KBM-7 (cell line): ENCODE results near the gene CCR5.
"Not testable (repeated sequence)": the region's sequence is repeated elsewhere in the genome, so short reads cannot be mapped to it uniquely, and the experiment has no call there.

Source experiments
- DNase-seq: peaks from one replicate; pipeline ENCODE4 v3.0.0-alpha.2; 2015
- in situ Hi-C: fragments of 300-500 bp; cut with MboI; formaldehyde crosslinking; loops from 2 replicates; pipeline ENCODE4 v1.14.3; 2020; ENCODE audit warnings: low sequenced_read_pairs, low pct_unique_long_range_greater_than_20kb, mixed read lengths

CCR5 gene

DNA sequence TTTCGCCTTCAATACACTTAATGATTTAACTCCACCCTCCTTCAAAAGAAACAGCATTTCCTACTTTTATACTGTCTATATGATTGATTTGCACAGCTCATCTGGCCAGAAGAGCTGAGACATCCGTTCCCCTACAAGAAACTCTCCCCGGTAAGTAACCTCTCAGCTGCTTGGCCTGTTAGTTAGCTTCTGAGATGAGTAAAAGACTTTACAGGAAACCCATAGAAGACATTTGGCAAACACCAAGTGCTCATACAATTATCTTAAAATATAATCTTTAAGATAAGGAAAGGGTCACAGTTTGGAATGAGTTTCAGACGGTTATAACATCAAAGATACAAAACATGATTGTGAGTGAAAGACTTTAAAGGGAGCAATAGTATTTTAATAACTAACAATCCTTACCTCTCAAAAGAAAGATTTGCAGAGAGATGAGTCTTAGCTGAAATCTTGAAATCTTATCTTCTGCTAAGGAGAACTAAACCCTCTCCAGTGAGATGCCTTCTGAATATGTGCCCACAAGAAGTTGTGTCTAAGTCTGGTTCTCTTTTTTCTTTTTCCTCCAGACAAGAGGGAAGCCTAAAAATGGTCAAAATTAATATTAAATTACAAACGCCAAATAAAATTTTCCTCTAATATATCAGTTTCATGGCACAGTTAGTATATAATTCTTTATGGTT is at the start of gene CCR5:
Gene CCR5 (plus strand): TSS at position 108 of the 680 bp plus-strand sequence. CDS start 1,957 bp downstream, outside the sequence.
- in situ Hi-C loops = loop anchor here (10.0 kb wide), 2 partner anchors 156 to 286 kb away; no protein-coding TSS in a partner anchor
- DNase-seq = no peak

DNA sequence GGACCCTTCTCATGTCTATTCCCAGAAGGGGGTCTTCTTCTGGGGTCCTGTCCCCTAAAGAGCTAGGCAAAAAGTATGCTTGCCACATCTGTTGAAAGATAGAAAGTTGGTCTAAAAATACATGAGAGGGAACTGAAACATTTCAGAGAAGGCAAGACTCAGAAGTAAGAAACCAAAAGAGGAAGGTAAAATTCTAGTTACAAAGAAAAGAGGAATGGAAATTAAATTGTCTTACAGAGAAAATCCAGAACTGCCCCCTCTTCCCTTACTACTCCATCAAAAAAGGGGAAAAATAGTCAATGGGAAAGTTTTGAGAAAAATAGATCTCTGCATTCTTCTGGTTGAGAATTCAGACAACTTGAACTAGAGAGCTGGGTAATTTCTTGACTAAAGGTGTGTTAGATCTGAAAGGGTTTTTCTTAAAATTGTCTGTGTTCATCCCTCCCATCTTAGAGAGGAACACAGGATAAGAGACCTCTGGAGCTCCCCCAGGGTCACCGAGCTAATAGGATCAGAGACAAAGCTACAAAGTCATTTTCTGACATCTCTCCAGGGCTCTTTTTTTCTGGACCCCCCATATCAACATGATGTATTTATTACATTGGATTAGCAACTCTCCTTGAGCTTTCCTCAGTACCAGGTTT is 49.2 kb upstream of the CCR5 start:
- peak; percentile 29 for DNase-seq
- in situ Hi-C loops = no loop called here

DNA sequence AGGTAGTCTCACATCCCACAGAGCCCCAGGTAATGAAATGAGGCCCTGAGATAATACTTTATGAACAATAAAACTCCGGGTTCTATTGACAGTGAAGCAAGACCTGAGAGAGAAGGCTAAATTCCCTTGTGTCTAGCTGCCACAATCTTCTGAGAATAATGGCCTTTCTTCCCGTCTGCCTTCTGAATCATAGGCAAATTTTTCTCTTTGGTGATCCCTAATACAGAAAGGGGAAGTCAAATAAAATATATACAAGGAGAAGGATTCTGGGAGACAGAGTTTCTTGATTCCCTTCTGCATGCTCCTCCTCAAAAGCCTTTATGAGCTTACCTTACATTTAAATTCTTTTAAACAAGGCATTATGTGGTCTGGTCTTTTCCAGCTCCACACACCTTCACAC is 46.7 kb upstream of the CCR5 start:
- DNase-seq = no peak
- in situ Hi-C loops = no loop called here

DNA sequence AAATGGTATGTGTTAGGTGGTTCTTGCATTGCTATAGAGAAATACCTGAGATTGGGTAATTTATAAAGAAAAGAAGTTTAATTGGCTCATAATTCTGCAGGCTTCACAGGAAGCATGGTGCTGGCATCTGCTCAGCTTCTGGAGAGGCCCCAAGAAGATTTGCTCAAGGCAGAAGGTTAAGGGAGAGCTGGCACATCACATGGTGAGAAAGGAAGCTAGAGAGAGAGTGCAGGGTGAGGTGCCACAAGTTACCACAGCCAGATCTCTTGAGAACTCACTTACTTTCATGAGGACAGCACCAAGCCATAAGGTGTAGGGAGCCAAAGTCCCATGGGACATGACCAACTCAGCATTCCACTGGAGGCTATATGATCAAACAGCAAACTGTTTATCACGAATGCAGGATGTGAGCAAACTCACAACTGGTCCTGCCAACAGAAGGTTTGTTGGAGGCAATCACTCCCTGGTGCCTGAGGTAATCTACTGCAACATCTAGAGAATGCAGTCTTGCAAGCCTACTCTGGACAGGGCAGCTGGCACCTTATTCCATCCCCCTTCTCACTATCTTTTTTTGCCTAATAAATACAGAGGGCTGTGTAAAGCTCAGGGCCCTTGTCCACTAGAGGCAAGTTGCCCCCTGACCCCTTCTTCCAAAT is 45.0 kb upstream of the CCR5 start:
- no peak for DNase-seq
- in situ Hi-C loops = no loop called here

DNA sequence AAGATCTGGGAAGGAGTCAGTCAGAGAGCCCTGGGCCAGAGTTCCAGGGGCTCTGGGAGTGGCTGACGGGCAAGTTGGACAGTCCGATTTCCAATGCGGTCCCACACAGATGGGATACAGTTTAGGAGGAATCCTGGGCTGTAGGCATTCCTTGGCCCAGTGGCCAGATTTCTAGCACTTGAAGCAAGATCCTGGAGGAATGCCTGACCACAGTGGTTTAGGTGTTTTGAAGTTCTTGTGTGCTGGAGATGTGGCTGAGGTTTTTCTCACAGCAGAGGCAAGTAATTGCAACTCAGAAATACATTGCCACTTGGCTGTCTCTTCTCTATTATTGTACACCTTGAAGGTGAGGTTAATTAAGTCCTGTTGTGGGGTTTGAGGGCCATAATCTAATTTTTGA is 40.1 kb upstream of the CCR5 start:
- DNase-seq, in situ Hi-C loops: not testable (repeated sequence)

DNA sequence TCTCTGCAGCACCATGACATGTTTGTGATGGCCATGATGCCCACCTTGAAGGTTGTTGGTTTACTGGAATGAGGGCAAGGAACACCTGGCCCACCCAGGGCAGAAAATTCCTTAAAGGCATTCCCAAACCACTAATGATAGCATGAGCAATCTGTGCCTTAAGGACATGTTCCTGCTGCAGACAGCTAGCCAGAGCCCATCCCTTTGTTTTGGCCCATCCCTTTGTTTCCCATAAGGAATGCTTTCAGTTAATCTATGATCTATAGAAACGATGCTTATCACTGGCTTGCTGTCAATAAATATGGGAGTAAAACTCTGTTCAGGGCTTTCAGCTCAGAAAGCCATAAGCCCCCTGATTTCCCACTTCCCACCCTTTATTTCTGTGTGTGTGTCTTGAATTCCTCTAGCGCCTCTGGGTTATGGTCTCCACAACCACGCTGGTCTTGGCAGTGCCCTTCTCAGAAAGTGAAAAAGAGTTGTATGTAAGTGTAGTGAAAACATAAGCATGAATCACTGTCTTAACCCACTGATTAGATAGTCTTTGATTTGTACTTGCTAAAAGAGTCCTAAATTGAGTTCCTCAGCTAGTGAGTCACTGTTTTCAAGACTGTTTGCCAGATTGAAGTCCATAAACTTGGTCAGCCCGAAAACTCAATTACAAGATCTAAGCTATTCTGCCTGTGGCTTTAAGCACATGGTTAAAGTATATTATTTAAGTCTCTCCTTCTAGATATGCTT is 35.8 kb upstream of the CCR5 start:
- DNase-seq = no peak
- in situ Hi-C loops = no loop called here

DNA sequence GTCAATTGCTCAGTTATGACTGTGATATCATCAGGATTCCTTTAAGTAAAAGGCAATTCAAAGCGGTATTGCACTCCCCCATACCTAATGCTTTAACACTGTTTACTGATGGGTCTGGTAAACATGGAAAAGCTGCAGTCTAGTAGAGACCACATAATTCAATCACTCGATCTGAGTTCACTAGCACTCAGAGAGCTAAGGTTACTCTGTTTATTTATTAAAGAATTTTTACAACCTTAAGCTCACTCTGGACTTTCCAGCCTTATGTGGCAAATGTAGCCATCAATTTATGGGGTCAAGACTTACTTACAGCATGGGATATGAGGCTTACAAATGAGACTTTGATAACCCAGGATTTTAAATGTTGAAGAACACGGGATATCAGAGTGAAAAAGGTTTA is 35.2 kb upstream of the CCR5 start:
- in situ Hi-C loops = no loop called here
- DNase-seq = no peak

DNA sequence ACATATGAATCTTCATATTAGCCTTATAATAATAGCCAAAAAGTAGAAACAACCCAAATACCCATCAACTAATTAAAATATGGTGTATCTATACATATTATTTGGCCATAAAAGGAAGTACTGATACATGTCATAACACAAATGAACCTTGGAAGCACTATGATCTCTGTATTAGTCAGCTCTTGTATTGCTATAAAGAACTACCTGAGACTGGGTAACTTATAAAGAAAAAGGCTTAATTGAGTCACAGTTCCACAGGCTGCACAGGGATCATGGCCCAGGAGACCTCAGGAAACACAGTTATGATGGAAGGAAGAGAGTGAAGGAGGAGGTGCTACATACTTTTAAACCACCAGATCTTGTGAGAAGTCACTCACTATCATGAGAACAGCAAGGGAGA is 32.8 kb upstream of the CCR5 start:
- in situ Hi-C loops = no loop called here
- DNase-seq = no peak

DNA sequence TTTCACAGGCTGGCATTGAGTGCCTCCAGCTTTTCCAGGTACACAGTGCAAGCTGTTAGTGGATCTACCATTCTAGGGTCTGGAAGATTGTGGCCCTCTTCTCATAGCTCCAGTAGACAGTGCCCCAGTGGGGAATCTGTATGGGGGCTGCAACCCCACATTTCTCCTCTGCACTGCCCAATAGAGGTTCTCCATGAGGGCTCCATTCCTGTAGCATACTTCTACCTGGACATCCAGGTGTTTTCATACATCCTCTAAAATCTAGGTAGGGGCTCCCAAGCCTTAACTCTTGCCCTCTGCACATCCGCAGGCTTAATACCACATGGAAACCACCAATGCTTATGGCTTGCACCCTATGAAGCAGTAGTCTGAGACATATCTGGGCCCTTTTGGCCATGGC is 31.9 kb upstream of the CCR5 start:
- DNase-seq = no peak
- in situ Hi-C loops = no loop called here

DNA sequence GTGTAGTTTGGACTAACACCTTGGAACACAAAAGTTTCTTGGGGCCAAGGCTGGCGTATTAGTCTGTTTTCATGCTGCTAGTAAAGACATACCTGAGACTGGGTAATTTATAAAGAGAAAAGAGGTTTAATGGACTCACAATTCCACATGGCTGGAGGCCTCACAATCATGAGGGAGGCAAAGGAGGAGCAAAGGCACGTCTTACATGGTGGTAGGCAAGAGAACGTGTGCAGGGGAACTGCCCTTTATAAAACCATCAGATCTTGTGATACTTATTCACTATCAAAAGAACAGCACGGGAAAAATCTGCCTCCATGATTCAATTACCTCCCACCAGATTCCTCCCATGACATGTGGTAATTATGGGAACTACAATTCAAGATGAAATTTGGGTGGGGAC is 26.3 kb upstream of the CCR5 start:
- no peak for DNase-seq
- in situ Hi-C loops = no loop called here

DNA sequence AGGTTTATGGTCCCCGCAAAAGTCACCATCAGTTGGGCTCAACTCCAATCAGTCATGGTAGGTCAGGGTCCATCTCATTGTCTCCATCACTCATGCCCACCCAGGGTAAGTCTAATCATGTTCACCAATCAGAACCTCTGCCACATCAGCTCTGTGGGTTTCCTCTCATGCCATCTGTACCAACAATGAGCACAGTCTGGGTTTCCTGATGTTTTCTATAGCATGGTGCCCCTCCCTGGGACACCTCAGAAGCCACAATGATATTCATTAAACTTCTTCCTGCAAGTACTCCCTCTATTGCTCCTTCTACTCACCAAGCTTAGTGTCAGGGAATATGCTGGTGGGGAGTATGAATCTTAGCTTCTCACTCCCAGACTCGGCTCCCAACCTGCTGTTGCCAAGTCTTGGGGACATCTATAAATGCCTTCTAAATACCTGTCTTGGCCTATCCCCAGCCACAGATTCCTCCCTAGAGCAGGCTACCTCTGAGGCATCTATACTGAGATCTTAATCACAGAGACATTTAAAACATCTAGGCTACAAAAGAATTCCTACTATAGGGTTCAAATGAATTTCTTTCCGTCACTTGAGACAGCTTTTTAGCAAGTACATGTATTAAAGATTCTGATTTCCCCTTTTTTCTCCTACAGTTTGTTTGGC is 21.8 kb upstream of the CCR5 start:
- in situ Hi-C loops = no loop called here

DNA sequence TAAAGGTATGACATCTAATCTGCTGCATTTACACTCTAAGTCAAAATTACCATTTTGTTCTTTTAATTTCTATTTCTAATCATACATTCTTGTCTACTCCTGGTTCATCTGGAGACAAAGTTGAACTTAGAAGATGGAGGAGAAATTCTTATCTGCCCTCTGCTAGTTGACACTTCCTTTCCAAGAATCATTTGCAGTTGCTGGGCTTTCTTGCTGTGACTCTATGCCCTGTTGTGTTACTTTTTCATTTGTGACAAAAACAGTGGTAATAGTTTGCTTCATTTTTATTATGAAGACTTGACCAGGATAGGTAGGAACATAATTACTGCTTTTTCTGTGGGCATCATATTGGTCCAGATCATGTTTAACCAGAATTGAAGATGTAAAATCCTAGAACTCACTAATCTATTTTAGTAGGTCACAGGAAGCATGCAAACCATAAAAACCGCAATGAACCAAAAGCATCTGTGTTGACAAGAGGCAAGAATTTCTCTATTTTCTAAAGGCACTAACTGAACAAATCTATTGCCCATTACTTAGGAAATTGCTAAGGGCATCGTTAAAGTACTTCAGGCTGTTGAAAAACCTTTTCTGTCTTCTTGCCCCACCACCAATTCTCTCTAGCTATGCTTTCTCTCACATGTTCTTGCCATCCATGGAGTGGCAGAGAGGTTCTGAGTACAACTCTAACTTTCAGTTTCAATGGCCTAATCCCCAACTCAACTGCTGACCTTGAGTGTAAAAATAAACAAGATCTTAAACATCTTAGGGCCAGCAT is 21.1 kb upstream of the CCR5 start:
- DNase-seq = peak; percentile 71
- in situ Hi-C loops = no loop called here

More for the DNA sequence above, 21.8 kb upstream of the CCR5 start:
- DNase-seq = peak; percentile 11

DNA sequence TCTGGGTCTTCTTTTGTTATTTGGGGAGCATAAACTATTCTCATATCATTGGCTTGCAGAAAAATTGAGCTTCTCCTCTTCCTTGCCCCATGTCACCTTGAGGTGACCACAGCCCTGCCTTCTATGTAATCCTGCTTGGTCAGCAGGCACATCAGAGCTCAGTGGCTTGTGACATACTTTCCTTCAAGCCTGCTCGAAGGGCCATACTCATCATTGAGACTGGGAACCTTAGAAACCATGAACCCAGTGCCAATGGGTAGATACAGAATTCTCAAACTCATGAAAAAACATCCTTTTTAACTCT is 20.5 kb upstream of the CCR5 start:
- in situ Hi-C loops = no loop called here
- no peak for DNase-seq

DNA sequence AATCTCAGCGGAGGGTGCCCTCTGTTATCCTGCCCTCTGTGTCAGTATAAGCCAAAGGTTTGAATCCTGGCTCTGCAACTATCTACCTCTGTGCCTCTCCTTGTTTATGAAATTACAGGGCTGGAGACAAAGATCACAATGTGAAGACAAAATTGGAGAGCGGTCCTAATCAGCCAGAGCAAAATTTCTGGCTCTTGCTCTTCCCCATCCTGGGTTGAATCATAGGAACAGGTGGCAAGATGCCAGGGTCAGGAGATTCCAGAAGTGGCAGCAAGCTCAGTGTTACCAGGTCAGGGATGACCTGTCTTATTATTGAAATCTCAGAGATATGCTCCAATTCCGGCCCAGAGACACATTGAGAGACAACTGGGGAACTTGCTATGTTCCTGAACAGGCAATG is 19.1 kb upstream of the CCR5 start:
- DNase-seq = no peak
- in situ Hi-C loops = no loop called here

DNA sequence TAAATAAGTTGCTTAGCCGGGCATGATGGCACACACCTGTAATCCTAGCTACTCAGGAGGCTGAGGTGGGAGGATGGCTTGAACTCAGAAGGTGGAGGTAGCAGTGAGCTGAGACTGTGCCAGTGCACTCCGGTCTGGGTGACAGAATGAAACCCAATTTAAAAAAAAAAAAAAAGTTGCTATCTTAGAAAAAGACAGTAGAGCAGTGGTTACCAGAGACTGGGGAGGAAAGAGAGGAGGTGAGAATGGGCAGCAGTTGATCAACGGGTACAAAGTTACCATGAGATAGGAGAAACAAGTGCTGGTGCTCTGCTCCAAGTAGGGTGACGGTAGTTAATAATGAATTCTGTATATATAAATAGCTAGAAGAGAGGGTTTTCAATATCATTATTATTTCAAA is 17.7 kb upstream of the CCR5 start:
- DNase-seq = no peak
- in situ Hi-C loops = no loop called here

DNA sequence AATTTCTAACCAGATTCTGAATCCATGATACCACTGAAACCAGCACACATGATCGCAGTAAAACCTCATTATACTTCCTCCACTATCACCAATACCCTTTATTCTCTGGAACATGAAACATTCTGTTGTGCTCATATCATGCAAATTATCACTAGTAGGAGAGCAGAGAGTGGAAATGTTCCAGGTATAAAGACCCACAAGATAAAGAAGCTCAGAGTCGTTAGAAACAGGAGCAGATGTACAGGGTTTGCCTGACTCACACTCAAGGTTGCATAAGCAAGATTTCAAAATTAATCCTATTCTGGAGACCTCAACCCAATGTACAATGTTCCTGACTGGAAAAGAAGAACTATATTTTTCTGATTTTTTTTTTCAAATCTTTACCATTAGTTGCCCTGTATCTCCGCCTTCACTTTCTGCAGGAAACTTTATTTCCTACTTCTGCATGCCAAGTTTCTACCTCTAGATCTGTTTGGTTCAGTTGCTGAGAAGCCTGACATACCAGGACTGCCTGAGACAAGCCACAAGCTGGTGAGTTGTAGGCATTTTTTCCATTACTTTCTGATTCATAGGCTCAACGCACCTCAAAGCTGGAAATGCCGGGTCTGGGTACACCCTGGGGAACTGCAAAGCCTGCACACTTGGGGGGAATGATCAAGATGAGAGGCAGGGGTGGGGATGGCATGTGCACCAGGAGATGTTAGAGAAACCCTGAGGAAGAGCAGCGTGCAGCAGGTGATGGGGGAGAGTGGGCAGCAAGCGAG is 16.9 kb upstream of the CCR5 start, which contains the start of gene CCR2:
Gene CCR2 (plus strand): TSS at position 465 of the 764 bp plus-strand sequence. CDS start 3,417 bp downstream, outside the sequence.
- in situ Hi-C loops = no loop called here
- DNase-seq = no peak

DNA sequence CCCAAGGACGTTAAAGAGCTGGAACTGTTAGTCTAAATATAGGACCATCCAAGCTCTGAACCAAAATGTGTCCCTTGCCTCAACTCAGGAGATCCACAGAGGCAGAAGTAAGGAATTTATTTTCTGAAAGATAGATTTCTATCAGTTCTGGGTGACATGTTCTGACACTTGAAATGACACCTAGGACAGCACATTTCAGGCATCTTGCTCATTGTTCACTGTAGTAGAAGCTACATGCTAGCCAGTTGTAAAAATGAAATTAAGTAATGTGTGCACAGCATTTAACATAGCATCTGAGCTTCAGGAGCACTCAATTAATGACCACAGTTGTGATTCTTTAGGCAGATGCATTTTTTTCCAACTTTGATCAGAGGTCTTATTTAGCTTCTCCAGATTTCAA is 16.3 kb upstream of the CCR5 start:
- DNase-seq = no peak
- in situ Hi-C loops = no loop called here

DNA sequence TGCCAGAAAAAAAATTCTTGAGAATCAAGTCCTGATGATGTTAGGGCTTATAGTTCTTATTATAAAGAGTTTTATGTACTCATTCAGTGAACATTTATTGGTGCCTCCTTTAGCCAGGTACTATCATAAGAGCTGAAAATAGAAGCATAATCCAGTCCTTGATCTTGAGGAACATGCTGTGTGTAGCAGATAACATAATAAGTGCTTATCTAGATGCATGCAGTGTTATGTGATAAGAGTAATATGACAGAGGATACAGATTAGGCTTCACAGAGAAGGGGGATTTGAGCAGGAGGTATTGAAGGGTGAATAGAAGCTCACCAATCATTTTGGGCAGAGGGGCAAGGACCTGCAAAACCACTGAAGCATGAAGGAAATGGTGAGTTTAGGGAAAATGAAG is 15.8 kb upstream of the CCR5 start:
- in situ Hi-C loops = no loop called here
- no peak for DNase-seq
